HEK293 (cell line): ENCODE data around the gene ECE1.

Experiments used
- CTCF ChIA-PET: fragments of 350-600 bp; formaldehyde crosslinking; extraction: SDS; loops from one replicate; lab custom pipeline; 2021; ENCODE audit warnings: antibody characterized with exemption; lab: Yijun Ruan, JAX
- POLR2A ChIA-PET: fragments of 300-600 bp; formaldehyde crosslinking; extraction: SDS; loops from one replicate; lab custom pipeline; 2020; ENCODE audit warnings: antibody characterized with exemption, inconsistent platforms; lab: Yijun Ruan, JAX
- H3K27ac ChIP-seq: fragments of 200-500 bp; sonication (Bioruptor generic); 2 replicates; pipeline ENCODE4 v1.5.1; 2014; ENCODE audit warnings: low read depth, low read length, control low read depth, inconsistent platforms; ENCODE audit errors: extremely low read depth
- H3K36me3 ChIP-seq, 2 experiments: fragments of 200-500 bp in 1 of 2; sonication (Bioruptor generic) in 1 of 2; 1 replicate in 1 of 2; 2 replicates in 1 of 2; pipeline ENCODE4 v1.5.1; 2014 to 2017; ENCODE audit warnings: inconsistent platforms in 2 of 2, low read length in 2 of 2; ENCODE audit not compliant: control insufficient read depth in 2 of 2, insufficient read depth in 1 of 2
- H3K4me1 ChIP-seq: fragments of 200-500 bp; sonication (Bioruptor generic); 2 replicates; pipeline ENCODE4 v1.5.1; 2014; ENCODE audit warnings: mild to moderate bottlenecking, low read length, inconsistent platforms; ENCODE audit not compliant: control insufficient read depth, insufficient read depth
- H3K4me3 ChIP-seq: 2 replicates; pipeline ENCODE4 v1.5.1; 2011; ENCODE audit warnings: low read depth, mild to moderate bottlenecking, control low read depth, low read length, moderate library complexity
- H3K9me3 ChIP-seq: fragments of 200-500 bp; sonication (Bioruptor generic); 2 replicates; pipeline ENCODE4 v1.5.1; 2014; ENCODE audit warnings: low read depth, low read length, inconsistent platforms; ENCODE audit not compliant: control insufficient read depth, insufficient read depth
- ZBTB48 ChIP-seq: fragments of 450-650 bp; formaldehyde crosslinking; IDR thresholded peaks from 2 replicates; pipeline ENCODE4 v1.5.1; 2016; ENCODE audit warnings: missing biosample characterization, missing genetic modification characterization
- ZNF121 ChIP-seq: fragments of 450-650 bp; formaldehyde crosslinking; IDR thresholded peaks from 2 replicates; pipeline ENCODE4 v1.5.1; 2016; ENCODE audit warnings: missing biosample characterization, missing genetic modification characterization
- ZNF391 ChIP-seq: fragments of 450-650 bp; formaldehyde crosslinking; IDR thresholded peaks from 2 replicates; pipeline ENCODE4 v1.5.1; 2016; ENCODE audit warnings: low read depth, missing biosample characterization, missing genetic modification characterization, borderline replicate concordance

Gene ECE1

GRCh38 chr1:21168444-21168843, 121.8 kb downstream of the ECE1 start:
- H3K4me3 ChIP-seq, result no peak overlapping the region
- POLR2A ChIA-PET, result no interaction called here
- no peak overlapping the region for H3K27ac ChIP-seq
- H3K4me1 ChIP-seq, result peaks cover 12% of the 10 kb centered on the region
- peaks cover 58 to 73% of the 10 kb centered on the region in 2 experiments for H3K36me3 ChIP-seq
- CTCF ChIA-PET, result interaction anchor here (0.6 kb wide), 1 partner anchor 116 kb away, joined by 5 read pairs; no protein-coding TSS in a partner anchor
- TF ChIP-seq ZNF391 (tag by site-specific recombination), result no peak
- TF ChIP-seq ZNF121 (tag by site-specific recombination), result peak; percentile 90
- TF ChIP-seq ZBTB48 (tag by site-specific recombination), result no peak
- H3K9me3 ChIP-seq, result no peaks in the 10 kb centered on the region
